K562 (cell line): Measurements from ENCODE around the gene RTBDN. TPM values are rescaled to one million over a fixed set of nuclear protein-coding genes. Genes with fewer than 3 reads are reported as not detected.

ENCODE experiments used
- CHD4 ChIP-seq: fragments of 200-600 bp; sonication (generic); IDR thresholded peaks from 3 replicates; pipeline ENCODE4 v1.6.1; 2012; ENCODE audit warnings: low read depth, mild to moderate bottlenecking, mixed read lengths, low read length, inconsistent platforms; ENCODE audit not compliant: insufficient read depth, insufficient replicate concordance, poor library complexity, severe bottlenecking
- CREB1 ChIP-seq, 2 experiments: sonication (generic) in 1 of 2; formaldehyde crosslinking in 1 of 2; IDR thresholded peaks; 2 replicates each; pipeline versions ENCODE4 v1.6.1 to v1.8.0; 2012 to 2022; ENCODE audit warnings: inconsistent platforms in 1 of 2, mild to moderate bottlenecking in 1 of 2, missing genetic modification reagents in 1 of 2, moderate library complexity in 1 of 2
- ETV1 ChIP-seq: fragments of 450-650 bp; conservative IDR thresholded peaks from 2 replicates; pipeline ENCODE4 v1.6.1; 2016; ENCODE audit warnings: missing genetic modification characterization, control low read depth, low read depth, missing compliant biosample characterization
- HMGN3 ChIP-seq: IDR thresholded peaks from 2 replicates; pipeline ENCODE4 v1.6.1; 2011; ENCODE audit warnings: borderline replicate concordance, low read depth, mild to moderate bottlenecking, mixed read lengths, low read length; ENCODE audit not compliant: insufficient read length; ENCODE audit errors: extremely low read depth
- KLF10 ChIP-seq: fragments of 250-450 bp; sonication (Bioruptor Pico); IDR thresholded peaks from 2 replicates; pipeline ENCODE4 v1.6.1; 2021; ENCODE audit warnings: matching md5 sums
- MLLT1 ChIP-seq, 2 experiments: fragments of 450-650 bp; IDR thresholded peaks; 2 replicates each; pipeline ENCODE4 v1.6.1; 2016
- MYC ChIP-seq, 2 experiments: fragments of 250-450 bp in 1 of 2; sonication (Bioruptor Pico) in 1 of 2; IDR thresholded peaks; 2 replicates each; pipeline versions ENCODE4 v1.5.1 to v1.6.1; 2012 to 2021; ENCODE audit warnings: low read depth in 2 of 2, borderline replicate concordance in 1 of 2, improper control_type of control experiment in 1 of 2, low read length in 1 of 2, mild to moderate bottlenecking in 1 of 2, moderate library complexity in 1 of 2
- PTRF ChIP-seq: fragments of 450-650 bp; IDR thresholded peaks from 2 replicates; pipeline ENCODE4 v1.6.1; 2016; ENCODE audit warnings: mild to moderate bottlenecking, missing genetic modification characterization, missing compliant biosample characterization
- YBX1 ChIP-seq: fragments of 450-650 bp; IDR thresholded peaks from 2 replicates; pipeline ENCODE4 v1.7.1; 2016; ENCODE audit warnings: mild to moderate bottlenecking
- YY1 ChIP-seq, 3 experiments: IDR thresholded peaks; 2 replicates each; pipeline ENCODE4 v1.6.1; 2011; ENCODE audit warnings: low read length in 2 of 3, mild to moderate bottlenecking in 2 of 3, moderate library complexity in 2 of 3, borderline replicate concordance in 1 of 3, control low read depth in 1 of 3, low read depth in 1 of 3; ENCODE audit not compliant: insufficient read depth in 3 of 3, insufficient replicate concordance in 2 of 3, control insufficient read depth in 1 of 3, insufficient read length in 1 of 3; ENCODE audit errors: extremely low read depth in 1 of 3
- ZNF124 ChIP-seq: sonication (generic); formaldehyde crosslinking; IDR thresholded peaks from 2 replicates; pipeline ENCODE4 v1.8.1; 2022; ENCODE audit warnings: missing genetic modification reagents
- ZNF146 ChIP-seq: IDR thresholded peaks from one replicate; pipeline ENCODE4 v1.6.1; 2018; ENCODE audit warnings: missing compliant biosample characterization; ENCODE audit not compliant: unreplicated experiment
- ZNF175 ChIP-seq: fragments of 200-800 bp; sonication (Bioruptor generic); IDR thresholded peaks from 2 replicates; pipeline ENCODE4 v1.6.1; 2016; ENCODE audit warnings: low read depth, mild to moderate bottlenecking, missing genetic modification characterization, missing compliant biosample characterization
- ZNF518B ChIP-seq: fragments of 250-450 bp; sonication (Bioruptor Pico); IDR thresholded peaks from 2 replicates; pipeline ENCODE4 v1.5.0; 2021; ENCODE audit warnings: mild to moderate bottlenecking, moderate library complexity
- ZNF766 ChIP-seq: fragments of 200-800 bp; sonication (Bioruptor generic); conservative IDR thresholded peaks from 2 replicates; pipeline ENCODE4 v1.6.1; 2016; ENCODE audit warnings: missing genetic modification characterization, missing compliant biosample characterization
- polyA plus RNA-seq, 8 experiments: library from polyadenylated mRNA; depleted of rRNA in 4 of 8; stranded (reverse) in 5 of 8; unstranded in 3 of 8; fragments of >200 nt; fragmentation: Nextera tagmentation in 2 of 8; fragmentation: Illumina TruSeq in 1 of 8; extraction: Ambion mirVana in 2 of 8; extraction: Trizol in 1 of 8; gene quantifications; 2 replicates each; pipeline versions ENCODE4 v1.2.1 to v1.2.3, GENCODE V29; 2011 to 2014; ENCODE audit warnings: inconsistent platforms in 1 of 8, missing spikeins in 1 of 8
- total RNA-seq, 7 experiments: library from RNA; depleted of rRNA in 6 of 7; stranded (reverse); fragments of >200 nt in 6 of 7; fragmentation: Illumina TruSeq in 2 of 7; extraction: Trizol in 2 of 7; gene quantifications; 2 replicates each; pipeline versions ENCODE4 v1.2.1 to v1.2.3, GENCODE V29; 2011 to 2021; ENCODE audit warnings: low replicate concordance in 1 of 7
- TF ChIP-seq, protein P1 (sequence below): fragments of 450-650 bp; formaldehyde crosslinking; IDR thresholded peaks from 2 replicates; pipeline ENCODE4 v1.4.0; 2020; ENCODE audit warnings: mild to moderate bottlenecking, mixed read lengths

RTBDN gene
- total and polyA plus RNA-seq, 9 of the 15 experiments (the other 6 are each of a cell fraction or from before 2014, with no cell fraction given), result 0.20 to 2.3 (median 0.72) TPM; not detected in 1

DNA sequence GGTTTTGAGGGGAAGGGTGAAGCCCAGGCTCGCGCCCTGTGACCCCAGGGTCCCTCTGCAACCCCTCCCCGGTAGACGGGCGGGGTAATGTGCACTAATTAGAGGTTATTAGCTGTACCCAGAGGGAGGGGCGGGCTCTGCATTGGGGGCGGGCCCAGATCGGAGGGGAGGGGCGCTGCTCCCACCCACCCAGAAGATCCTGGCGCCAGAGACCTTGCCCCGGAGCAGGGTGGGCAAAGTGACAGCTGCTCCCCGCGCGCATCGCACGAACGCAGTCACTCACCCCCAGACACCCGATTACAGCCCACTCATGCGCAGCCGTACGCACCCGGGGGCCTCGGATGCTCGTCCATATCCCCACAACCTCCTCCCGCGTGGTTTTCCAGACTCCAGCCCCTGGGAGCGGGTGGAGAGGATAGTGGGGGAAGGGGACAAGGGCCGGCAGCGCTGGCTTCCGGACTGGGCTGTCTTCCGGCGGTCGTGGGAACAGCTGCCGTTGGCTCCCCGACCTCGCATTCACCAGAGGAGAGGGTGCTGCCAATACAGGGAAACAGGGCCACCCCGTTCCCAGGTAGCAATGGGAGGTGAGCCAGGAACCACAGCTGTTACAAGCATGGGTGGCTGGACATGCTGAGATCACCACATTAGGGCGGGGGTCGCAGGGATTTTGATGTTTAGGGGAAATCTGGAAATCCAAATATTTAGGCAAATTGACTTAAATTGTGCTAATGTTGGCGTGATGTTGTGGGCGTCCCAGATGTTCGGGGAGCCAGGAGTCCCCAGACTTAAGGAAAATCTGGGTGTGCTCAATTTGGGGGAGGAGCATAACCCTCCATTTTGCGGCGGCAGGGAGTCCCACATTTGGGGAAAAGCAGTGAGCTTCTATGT, 56.1 kb downstream of the RTBDN start (continued):
- TF ChIP-seq MYC (IDR thresholded peaks at IDR 0.05; ENCODE audit: low read depth, low read length) (peak; percentile 20), MYC (CRISPR knock-in tag; IDR thresholded peaks at IDR 0.05; ENCODE audit: borderline replicate concordance, low read depth) (no peak), ZNF146 (CRISPR knock-in tag) (no peak), ZNF124 (no peak), ZNF518B (no peak), ZNF175 (CRISPR knock-in tag) (0 out of 2 replicates have a peak, but pooled peaks have one; percentile 15), MLLT1 (IDR thresholded peaks at IDR 0.05) (peak in 1 of 2 experiments; percentile 22; a peak in 1 of 4 replicates), YBX1 (no peak), HMGN3 (no peak), CREB1 (IDR thresholded peaks at IDR 0.05) (no peak), CREB1 (CRISPR knock-in tag; IDR thresholded peaks at IDR 0.05) (0 out of 2 replicates have a peak, but pooled peaks have one; percentile 40), KLF10 (CRISPR knock-in tag) (no peak), ETV1 (tag) (no peak; the same call in 1 of the 2 replicates), PTRF (tag) (no peak), YY1 (IDR thresholded peaks at IDR 0.05; ENCODE audit: borderline replicate concordance in 1 of 3, control insufficient read depth in 1 of 3, extremely low read depth in 1 of 3, insufficient read depth in 3 of 3, insufficient read length in 1 of 3, insufficient replicate concordance in 2 of 3, low read depth in 1 of 3, low read length in 2 of 3) (peak in 2 of 3 experiments; percentile 59 to 85), CHD4 (peak; percentile 16), ZNF766 (CRISPR knock-in tag) (0 out of 2 replicates have a peak, but pooled peaks have one; percentile 27)
- TF ChIP-seq, protein P1, sequence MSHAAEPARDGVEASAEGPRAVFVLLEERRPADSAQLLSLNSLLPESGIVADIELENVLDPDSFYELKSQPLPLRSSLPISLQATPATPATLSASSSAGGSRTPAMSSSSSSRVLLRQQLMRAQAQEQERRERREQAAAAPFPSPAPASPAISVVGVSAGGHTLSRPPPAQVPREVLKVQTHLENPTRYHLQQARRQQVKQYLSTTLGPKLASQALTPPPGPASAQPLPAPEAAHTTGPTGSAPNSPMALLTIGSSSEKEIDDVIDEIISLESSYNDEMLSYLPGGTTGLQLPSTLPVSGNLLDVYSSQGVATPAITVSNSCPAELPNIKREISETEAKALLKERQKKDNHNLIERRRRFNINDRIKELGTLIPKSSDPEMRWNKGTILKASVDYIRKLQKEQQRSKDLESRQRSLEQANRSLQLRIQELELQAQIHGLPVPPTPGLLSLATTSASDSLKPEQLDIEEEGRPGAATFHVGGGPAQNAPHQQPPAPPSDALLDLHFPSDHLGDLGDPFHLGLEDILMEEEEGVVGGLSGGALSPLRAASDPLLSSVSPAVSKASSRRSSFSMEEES (CRISPR knock-in tag), result no peak
